ENCODE data around the gene CFAP92.

GRCh38 chr3:128881576-128881975 lies 112.3 kb downstream of the CFAP92 start:
- TF ChIP-seq CTCF (IDR thresholded peaks at IDR 0.05) (no peak), POLR2A (IDR thresholded peaks at IDR 0.05) (no peak)

All from thyroid gland (tissue), 4 donors.